Subcutaneous abdominal adipose tissue (tissue), 5 donors: ENCODE results near the gene CCDC8.
A peak's percentile ranks its signal among the peaks of the same experiment; 100 is the strongest.
"Not testable (repeated sequence)": the region's sequence is repeated elsewhere in the genome, so short reads cannot be mapped to it uniquely, and the experiment has no call there.

Experiments
- H3K27ac ChIP-seq: one replicate; pipeline ENCODE4 v1.7.0; 2013; ENCODE audit warnings: low read depth, mild to moderate bottlenecking, inconsistent platforms, low read length, moderate library complexity
- H3K27me3 ChIP-seq, 5 donors: one replicate each; pipeline ENCODE4 v1.7.0; 2013; ENCODE audit warnings: low read length in 5 of 5, inconsistent platforms in 1 of 5; ENCODE audit not compliant: control insufficient read depth in 5 of 5, insufficient read depth in 4 of 5
- H3K36me3 ChIP-seq, 5 donors: one replicate each; pipeline ENCODE4 v1.7.0; 2013; ENCODE audit warnings: low read length in 5 of 5; ENCODE audit not compliant: control insufficient read depth in 5 of 5, insufficient read depth in 5 of 5
- H3K4me1 ChIP-seq, 5 donors: one replicate each; pipeline ENCODE4 v1.7.0; 2013; ENCODE audit warnings: low read length in 5 of 5, mild to moderate bottlenecking in 3 of 5, moderate library complexity in 1 of 5; ENCODE audit not compliant: control insufficient read depth in 5 of 5, insufficient read depth in 5 of 5
- H3K4me3 ChIP-seq, 5 donors: one replicate each; pipeline ENCODE4 v1.7.0; 2013; ENCODE audit warnings: low read length in 5 of 5, low read depth in 1 of 5
- H3K9ac ChIP-seq, 5 donors: one replicate each; pipeline ENCODE4 v1.7.0; 2013; ENCODE audit warnings: low read length in 5 of 5, mild to moderate bottlenecking in 4 of 5, moderate library complexity in 3 of 5
- H3K9me3 ChIP-seq, 5 donors: one replicate each; pipeline ENCODE4 v1.7.0; 2013; ENCODE audit warnings: low read length in 5 of 5; ENCODE audit not compliant: control insufficient read depth in 5 of 5
- donor health status: healthy.
- donor health status: healthy.
- donor health status: healthy.
- donor health status: healthy.
- donor health status: healthy.

Gene CCDC8

DNA sequence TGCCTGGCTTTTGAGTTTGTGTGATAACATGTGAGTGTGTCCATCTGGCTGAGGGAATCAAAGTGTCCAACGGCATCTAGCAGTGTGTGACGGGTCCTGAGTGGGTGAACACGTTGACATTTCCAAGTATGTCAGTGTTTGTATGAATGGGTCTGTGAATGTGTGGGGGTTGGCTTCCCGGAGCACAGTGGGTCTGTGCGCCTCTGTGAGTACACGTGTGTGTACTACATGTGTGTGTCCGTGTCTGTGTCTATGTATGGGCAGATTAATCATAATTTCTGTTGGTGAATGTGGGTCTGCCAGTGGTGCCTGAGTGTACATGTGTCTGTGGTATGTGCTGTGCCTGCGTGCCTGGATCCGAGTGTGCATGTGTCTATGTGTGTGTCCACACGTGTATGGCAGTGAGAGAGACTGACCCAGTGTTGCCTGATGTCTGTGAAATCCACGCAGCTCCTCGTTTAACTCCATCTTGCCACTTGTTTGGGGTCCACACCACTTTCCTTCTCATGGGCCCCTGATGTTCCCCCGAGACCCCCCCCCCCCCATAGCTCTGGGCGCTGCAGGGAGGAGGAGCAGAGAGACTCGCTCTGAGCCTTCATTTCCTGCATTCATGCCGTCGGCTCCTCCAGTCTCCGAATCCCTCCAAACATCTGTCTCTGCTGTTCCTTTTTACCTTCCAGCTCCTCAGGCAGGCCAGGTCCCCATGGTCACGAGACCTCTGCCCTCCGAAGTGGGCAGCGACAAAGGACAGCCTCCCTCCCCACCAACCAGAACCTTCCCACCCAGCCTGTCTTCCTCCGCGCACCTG is 5.3 kb downstream of the CCDC8 start:
- Histone ChIP-seq H3K36me3 (no peaks in the 10 kb centered on the region), H3K4me3 (peak overlapping the region in 2 of 5 donors; percentile 19 to 42), H3K9ac (no peak overlapping the region), H3K27ac (no peak overlapping the region), H3K4me1 (peaks cover 2 to 44% (median 39%) of the 10 kb centered on the region in 5 donors), H3K27me3 (peaks cover 24 to 66% (median 57%) of the 10 kb centered on the region in 5 donors), H3K9me3 (no peaks in the 10 kb centered on the region)

DNA sequence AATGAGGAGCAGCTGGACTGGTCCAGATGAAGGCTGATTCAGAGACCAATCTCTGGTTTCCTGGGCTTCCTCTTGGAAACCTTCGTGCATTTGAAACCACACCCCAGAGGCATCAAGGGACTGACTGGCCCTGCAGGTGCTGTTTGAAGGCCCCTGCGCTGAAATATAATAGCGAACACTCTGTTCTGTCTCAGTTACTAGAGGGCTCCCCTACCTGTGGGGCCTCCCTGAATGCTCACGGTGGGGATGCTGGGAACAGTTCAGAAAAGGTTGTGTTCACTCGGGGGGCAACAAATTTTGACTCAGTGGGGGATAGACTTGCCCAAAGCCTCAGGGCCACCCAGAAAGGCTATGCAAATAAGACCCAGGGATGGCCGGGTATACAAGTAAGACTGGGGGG is 6.4 kb downstream of the CCDC8 start:
- Histone ChIP-seq H3K9ac (no peak overlapping the region), H3K27ac (no peak overlapping the region), H3K36me3 (no peaks in the 10 kb centered on the region), H3K4me1 (peaks cover 2 to 39% (median 32%) of the 10 kb centered on the region in 5 donors), H3K4me3 (no peak overlapping the region), H3K9me3 (no peaks in the 10 kb centered on the region), H3K27me3 (peaks cover 18 to 61% (median 48%) of the 10 kb centered on the region in 5 donors)

DNA sequence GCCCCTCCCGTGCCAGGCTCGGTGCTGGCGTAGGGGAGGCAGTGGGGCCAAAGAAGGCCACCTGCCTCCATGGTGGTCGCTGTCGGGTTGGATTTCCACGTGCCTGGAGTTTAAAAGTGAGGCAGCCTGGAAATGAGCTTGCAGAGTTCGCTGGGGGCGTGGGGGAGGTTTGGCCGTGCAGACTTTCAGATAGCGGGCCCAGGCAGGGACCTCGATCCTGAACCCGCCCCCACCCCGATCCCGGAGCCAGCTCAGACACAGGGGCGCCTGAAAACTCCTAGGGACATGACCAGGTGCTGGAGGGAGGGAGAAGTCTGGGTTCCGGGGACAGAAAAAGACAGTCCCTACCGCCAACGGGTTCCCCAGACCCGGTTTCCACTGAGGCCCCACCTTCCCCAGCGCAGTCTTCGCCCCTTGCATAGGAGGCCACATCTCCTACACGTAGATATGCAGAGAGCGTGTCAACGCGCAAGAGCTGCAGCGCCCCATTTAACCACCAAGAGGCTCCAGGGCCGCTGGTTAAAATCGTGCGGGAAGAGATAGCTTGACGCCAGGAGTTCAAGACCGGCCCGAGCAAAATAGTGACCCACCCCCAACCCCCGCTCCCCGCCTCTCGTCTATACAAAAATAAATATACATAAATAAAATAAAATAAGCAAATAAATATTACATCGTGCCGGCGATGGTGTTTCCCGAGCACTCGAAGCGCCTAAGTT is 8.5 kb downstream of the CCDC8 start:
- H3K9ac ChIP-seq: peak overlapping the region in 4 of 5 donors; percentile 5 to 66 (median 50)
- peaks cover 2 to 32% (median 23%) of the 10 kb centered on the region in 5 donors for H3K4me1 ChIP-seq
- no peaks in the 10 kb centered on the region for H3K9me3 ChIP-seq
- H3K27ac ChIP-seq: no peak overlapping the region
- peak overlapping the region; percentile 60 to 84 (median 64) for H3K4me3 ChIP-seq
- H3K27me3 ChIP-seq: peaks cover 18 to 49% (median 34%) of the 10 kb centered on the region in 5 donors
- no peaks in the 10 kb centered on the region for H3K36me3 ChIP-seq

DNA sequence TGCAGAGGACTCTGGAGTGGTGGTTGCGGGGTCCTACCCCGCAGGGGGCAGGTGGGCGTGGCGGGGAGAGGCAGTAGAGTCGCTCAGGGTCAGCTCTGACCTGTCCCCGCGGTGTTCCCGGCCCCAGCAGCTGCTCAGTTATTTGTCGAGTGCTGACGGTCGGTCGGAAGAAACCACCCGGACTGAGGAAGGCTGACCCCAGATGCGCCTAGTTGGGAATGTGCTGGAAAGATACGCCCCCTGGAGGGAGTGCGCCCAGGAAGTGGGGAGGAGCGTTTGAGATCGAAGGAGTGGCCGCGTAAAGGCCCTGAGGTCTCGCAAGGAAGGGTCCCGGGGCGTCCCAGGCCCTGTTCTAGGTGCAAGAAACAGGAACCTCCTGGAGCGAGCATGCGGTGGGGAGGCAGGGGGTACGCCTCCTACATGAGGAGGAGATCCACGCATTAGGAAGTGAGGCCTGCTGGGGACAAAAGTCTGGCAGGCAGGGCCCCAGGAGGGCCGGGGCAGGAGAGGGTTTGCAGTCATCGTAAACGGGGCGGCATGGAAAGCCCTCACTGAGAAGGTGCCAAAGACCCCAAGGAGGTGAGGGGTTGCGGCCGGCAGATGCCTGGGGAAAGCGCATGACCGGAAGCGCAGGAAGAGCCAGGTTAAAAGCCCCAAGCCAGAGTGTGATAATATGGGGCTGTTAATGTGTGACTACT is 9.2 kb downstream of the CCDC8 start:
- H3K27me3 ChIP-seq: peaks cover 18 to 46% (median 34%) of the 10 kb centered on the region in 5 donors
- peak overlapping the region; percentile 60 to 84 (median 64) for H3K4me3 ChIP-seq

DNA sequence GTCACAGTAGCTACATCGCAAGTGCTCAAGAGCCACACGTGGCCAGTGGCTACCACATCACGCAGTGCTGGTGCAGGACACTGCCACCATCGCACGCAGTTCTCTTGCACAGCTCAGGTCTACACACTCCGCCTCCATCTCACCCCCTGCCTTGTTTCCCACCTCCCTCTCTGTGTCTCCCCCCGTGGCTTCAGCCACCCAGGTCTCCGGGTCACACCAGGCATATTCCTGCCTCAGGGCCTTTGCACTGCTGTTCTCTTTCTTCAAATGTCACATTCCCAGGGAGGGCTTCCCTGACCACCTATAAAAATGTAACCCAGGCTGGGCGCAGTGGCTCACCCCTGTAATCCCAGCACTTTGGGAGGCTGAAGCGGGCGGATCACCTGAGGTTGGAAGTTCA is 10.6 kb downstream of the CCDC8 start:
- H3K36me3 ChIP-seq: no peaks in the 10 kb centered on the region
- H3K9me3 ChIP-seq: no peaks in the 10 kb centered on the region
- peaks cover 2 to 26% (median 16%) of the 10 kb centered on the region in 5 donors for H3K4me1 ChIP-seq
- H3K4me3 ChIP-seq: peak overlapping the region in 1 of 5 donors; percentile 0
- no peak overlapping the region for H3K27ac ChIP-seq
- no peak overlapping the region for H3K9ac ChIP-seq
- peaks cover 15 to 36% (median 25%) of the 10 kb centered on the region in 5 donors for H3K27me3 ChIP-seq

More for the DNA sequence above, 9.2 kb downstream of the CCDC8 start:
- Histone ChIP-seq H3K9me3 (no peaks in the 10 kb centered on the region), H3K27ac (peak overlapping the region; percentile 16), H3K36me3 (no peaks in the 10 kb centered on the region), H3K4me1 (peaks cover 2 to 32% (median 22%) of the 10 kb centered on the region in 5 donors), H3K9ac (peak overlapping the region in 4 of 5 donors; percentile 5 to 66 (median 50))

DNA sequence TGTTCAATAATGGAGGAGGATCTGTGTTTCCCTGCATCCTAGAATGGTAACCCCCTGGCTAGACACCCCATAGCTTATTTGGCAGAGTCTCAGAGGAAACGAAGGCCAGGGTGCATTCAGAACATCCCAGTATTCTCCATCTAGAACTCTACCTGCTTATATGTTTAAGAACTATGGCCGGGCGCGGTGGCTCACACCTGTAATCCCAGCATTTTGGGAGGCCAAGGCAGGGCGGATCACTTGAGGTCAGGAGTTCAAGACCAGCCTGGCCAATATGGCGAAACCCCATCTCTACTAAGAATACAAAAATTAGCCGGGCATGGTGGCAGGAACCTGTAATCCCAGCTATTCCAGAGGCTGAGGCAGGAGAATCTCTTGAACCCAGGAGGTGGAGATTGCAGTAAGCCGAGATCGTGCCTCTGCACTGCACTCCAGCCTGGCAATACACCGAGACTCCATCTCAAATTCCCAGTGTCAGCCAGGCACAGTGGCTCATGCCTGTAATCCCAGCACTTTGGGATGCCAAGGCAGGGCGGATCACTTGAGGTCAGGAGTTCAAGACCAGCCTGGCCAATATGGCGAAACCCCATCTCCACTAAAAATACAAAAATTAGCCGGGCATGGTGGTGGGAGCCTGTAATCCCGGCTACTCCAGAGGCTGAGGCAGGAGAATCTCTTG is 15.4 kb downstream of the CCDC8 start:
- H3K36me3 ChIP-seq, H3K9ac ChIP-seq, H3K9me3 ChIP-seq, H3K27me3 ChIP-seq, H3K27ac ChIP-seq, H3K4me3 ChIP-seq, H3K4me1 ChIP-seq: not testable (repeated sequence)

DNA sequence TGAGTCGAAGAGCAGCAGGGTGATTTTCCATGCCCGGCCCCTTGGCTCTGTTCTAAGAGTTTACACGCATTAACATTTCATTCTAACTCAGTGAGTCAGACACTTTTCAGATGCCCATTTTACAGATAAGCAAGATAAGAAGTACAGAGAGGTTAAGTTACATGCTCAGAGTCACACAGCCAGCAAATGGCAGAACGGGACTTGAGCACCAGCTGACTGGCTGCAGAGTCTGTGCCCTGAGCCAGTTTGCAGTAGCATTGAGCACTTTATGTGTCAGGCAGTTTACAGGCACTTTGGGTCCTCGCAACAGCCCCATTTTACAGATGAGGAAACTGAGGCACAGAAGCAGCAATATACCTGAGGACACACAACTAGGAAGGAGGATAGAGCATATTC is 19.0 kb downstream of the CCDC8 start:
- H3K27ac ChIP-seq: no peak overlapping the region
- H3K4me1 ChIP-seq: peaks cover 0 to 8% (median 0%) of the 10 kb centered on the region in 5 donors
- H3K4me3 ChIP-seq: no peak overlapping the region
- peaks cover 0 to 23% (median 21%) of the 10 kb centered on the region in 5 donors for H3K36me3 ChIP-seq
- no peaks in the 10 kb centered on the region for H3K9me3 ChIP-seq
- no peaks in the 10 kb centered on the region for H3K27me3 ChIP-seq
- H3K9ac ChIP-seq: no peak overlapping the region

DNA sequence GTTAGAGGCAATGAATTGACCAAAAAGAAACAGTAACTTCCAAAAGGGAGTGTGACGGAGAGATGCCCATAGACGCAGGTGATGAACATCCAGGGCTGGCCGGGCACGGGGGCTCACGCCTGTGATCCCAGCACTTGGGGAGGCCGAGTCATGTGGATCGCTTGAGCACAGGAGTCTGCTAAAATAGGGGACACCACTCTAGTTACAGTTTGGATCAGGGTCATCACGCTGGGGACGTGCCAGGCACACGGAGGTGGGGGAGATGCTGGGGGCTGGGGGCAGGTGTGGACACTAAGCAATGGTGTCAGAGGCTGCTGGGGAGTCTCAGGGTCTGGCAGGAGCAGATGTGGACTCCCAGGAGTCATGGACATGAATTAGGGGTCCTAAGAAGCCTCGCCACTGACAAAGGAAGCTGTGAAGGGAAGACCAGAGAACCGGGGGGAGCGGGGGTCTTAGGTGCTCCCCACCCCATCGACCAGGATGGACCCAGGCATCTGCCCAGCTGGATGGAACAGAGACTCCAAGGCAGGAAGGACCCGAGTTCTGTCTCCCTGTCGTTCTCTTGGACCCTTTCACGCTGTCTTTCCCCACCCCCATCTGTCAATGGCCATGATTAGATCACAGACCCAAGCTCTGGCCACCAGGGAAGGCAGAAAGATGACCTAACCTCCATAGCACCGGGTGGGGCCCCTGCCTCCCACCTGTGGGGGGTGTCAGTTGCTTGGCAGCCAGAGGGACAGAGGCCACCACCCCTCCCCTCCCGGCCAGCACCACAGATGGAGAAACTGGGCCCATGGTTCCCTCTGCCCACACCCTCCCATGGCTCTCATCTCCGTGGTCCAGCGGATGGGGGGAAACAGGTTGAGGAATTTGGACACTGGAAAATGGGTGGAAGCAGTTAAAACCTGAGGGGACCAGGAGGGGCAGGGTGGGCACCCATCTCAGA is 19.6 kb downstream of the CCDC8 start:
- Histone ChIP-seq H3K27me3 (no peaks in the 10 kb centered on the region), H3K4me3 (no peak overlapping the region), H3K4me1 (peaks cover 0 to 8% (median 0%) of the 10 kb centered on the region in 5 donors), H3K27ac (no peak overlapping the region), H3K36me3 (peaks cover 0 to 30% (median 26%) of the 10 kb centered on the region in 5 donors), H3K9ac (no peak overlapping the region), H3K9me3 (no peaks in the 10 kb centered on the region)

DNA sequence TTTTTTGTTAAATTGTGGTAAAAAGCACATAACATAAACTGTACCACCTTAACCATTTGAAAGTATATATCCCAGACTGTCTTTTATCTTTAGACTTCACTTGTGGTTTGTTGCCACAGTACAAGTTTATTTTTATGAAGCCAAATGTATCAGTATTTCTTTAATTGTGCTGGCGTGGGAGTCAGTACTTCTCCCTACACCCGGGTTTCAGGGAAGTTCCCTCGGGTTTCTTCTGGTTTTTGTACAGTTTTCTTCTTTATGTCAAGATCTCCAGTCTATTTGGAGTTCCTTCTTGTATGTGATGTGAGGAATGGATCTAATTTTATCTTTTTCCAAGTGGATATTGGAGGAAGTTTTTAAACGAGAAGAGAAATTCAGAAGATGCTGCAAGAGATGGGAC is 20.5 kb downstream of the CCDC8 start:
- H3K27ac ChIP-seq: no peak overlapping the region
- no peak overlapping the region for H3K9ac ChIP-seq
- no peaks in the 10 kb centered on the region for H3K9me3 ChIP-seq
- no peaks in the 10 kb centered on the region for H3K27me3 ChIP-seq
- peaks cover 0 to 39% (median 34%) of the 10 kb centered on the region in 5 donors for H3K36me3 ChIP-seq
- H3K4me3 ChIP-seq: no peak overlapping the region
- peaks cover 0 to 8% (median 0%) of the 10 kb centered on the region in 5 donors for H3K4me1 ChIP-seq
